GM21381 (cell line): Measurements from ENCODE around the gene CLDN9.
A peak's percentile ranks its signal among the peaks of the same experiment; 100 is the strongest.
"Not testable (repeated sequence)": the region's sequence is repeated elsewhere in the genome, so short reads cannot be mapped to it uniquely, and the experiment has no call there.

ENCODE experiments used
- ATAC-seq: cut with Tn5 transposase; IDR thresholded peaks from one replicate; pipeline ENCODE4 v1.9.1; 2021; ENCODE audit warnings: mild to moderate bottlenecking, moderate library complexity; ENCODE audit not compliant: unreplicated experiment

The CLDN9 gene

GRCh38 chr16:3052571-3053329 lies 40.0 kb downstream of the CLDN9 start:
- ATAC-seq: not testable (repeated sequence)

- ATAC-seq: not testable (repeated sequence)
Observed at GRCh38 chr16:3053330-3053710, 40.6 kb downstream of the CLDN9 start.

DNA sequence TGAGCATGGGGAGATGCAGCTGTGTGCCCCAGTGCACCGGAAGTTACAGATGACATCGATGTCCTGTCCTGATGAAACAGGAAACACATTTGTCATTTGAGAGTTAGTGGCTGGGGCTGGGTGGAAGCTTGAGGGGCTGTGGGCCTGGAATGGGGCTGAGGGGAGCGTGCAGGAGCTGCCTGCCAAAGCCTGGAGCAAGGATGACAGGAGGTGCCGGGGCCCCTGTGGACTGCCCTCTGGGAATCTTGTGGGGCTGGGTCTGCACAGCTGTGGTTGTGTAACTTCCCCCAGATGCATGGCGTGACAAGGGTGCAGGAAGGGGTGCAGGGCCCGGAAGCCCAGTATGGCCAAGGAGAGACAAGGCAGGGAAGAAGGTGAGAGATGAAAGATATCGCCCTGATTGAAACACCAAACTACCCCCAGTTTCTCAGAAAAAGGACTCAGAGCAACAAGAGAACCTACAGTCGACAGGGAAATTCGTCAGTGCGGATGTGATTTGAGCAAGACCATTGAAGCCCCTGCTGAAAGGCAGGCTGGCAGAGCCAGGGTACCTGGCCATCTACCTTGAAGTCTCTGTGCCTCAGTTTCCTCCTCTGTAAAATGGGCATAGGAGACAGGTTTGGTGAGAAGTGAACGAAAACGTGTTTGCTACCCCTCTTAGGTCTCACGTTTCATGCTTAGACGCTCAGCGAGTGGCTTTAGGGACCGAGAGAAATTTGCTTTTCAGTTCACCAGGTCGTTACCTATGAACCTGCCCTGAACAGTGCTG lies 42.4 kb downstream of the CLDN9 start:
- ATAC-seq: no peak

DNA sequence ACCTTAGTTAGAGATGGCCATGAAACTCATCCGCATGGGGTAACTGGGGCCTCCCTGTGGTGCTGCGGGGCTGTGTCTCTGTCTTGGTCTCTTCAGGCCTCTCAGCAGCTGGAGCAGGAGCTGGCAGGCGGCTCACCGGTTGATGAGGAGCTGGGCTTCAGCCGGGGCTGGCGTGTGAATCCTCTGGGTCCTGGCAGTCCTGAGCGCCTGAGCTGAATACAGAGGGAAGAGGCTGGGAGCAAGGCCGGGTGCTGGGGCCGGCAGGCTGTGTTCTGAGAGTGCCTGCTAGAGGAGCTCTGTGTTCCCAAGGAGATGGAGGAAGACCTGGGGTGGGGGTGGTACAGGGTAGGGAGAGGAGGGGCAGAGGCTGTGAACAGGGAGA lies 43.0 kb downstream of the CLDN9 start:
- ATAC-seq: not testable (repeated sequence)

DNA sequence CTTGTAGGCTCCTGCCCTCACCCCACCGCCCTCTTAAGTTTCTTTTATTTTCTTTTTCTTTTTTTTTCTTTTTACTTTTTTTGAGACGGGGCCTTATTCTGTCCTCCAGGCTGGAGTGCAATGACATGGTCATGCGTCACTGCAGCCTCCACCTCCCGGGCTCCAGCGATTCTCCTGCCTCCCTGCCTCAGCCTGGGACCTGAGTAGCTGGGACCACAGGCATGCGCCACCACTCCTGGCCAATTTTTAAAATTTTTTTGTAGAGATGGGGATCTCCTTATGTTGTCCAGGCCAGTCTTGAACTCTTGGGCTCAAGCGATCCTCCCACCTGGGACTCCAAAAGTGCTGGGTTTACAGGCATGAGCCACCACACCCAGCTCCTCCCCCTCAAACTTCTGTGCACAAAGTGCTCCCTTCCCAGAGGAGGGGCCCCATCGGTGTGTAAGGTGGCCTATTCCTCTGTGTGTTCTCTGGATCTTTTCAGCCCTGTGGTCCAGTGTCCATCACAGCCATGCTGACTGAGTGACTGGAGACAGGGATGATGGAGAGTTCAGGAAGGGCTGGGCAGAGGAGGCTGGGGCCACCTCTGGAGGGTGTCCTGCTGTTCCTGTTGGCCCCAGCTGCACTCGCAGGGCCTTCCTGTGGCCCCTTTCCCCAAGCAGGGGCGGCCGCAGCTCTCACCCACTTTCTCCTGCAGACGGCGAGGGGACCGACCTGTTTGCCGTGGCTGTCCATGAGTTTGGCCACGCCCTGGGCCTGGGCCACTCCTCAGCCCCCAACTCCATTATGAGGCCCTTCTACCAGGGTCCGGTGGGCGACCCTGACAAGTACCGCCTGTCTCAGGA lies 43.8 kb downstream of the CLDN9 start:
- ATAC-seq: no peak

DNA sequence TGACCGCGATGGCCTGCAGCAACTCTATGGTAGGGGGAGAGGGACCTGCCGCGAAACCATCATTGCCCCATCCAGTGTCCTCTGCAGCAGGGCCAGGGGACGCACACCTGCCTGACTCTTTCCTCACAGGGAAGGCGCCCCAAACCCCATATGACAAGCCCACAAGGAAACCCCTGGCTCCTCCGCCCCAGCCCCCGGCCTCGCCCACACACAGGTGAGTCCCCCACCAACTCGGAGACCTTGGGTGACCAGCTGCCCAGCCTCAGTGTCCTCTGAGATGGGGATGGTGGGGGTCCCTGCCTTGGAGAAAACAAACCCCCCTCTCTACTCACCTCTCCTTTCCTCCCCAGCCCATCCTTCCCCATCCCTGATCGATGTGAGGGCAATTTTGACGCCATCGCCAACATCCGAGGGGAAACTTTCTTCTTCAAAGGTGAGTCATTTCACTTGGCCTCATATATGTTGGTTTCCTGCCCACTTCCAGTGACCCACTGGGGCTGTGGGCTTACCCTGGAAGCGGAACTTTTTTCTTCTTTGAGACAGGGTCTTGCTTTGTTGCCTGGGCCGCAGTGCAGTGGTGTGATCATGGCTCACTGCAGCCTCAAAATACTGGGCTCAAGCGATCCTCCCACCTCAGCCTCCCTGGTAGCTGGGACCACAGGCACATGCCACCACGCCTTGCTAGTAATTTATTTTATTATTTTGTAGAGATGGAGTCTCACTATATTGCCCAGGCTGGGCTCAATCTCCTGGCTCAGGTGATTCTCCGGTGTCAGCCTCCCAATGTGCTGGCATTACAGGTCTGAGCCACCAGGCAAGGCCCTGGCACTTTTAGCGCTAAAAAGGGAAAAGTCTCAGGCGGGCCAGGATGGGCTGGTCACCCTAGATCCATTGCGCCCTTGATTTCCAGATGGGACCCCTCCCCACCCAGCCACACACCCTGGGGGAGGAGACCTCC lies 44.7 kb downstream of the CLDN9 start:
- ATAC-seq: no peak

- ATAC-seq: peak; percentile 31
Observed at GRCh38 chr16:3058139-3059030, 45.7 kb downstream of the CLDN9 start.

DNA sequence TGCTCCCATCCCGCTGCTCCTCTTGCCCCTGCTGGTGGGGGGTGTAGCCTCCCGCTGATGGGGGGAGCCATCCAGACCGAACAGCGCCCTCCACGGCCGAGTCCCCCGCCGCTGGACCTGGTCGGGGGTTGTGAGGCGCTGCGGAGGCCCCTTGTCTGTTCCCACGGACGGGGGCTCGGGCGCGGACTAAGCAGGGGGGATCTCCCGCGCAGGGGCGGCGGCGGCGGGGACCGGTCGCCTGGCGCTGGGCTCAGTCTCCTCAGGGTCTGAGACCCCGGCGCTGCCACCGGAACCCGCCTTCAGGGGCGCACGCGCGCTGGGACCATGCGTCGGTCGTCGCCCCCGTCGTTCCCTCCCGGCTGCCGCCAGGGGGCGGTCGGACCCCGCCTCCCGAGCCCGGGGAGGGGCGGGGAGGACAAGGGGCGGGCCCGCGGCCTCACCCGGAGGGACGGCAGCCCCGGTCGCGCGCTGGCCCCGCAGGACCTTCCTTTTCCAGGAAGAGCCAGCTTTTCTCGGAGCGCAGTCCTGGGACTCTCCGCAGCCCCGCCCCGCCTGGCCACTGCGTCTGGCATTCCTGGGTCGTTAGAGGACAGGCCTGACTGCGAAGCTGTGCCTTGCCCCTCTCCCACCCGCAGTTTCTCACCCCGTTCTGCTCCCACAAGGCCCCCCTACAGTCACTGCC lies 46.5 kb downstream of the CLDN9 start:
- peak; percentile 78 for ATAC-seq

DNA sequence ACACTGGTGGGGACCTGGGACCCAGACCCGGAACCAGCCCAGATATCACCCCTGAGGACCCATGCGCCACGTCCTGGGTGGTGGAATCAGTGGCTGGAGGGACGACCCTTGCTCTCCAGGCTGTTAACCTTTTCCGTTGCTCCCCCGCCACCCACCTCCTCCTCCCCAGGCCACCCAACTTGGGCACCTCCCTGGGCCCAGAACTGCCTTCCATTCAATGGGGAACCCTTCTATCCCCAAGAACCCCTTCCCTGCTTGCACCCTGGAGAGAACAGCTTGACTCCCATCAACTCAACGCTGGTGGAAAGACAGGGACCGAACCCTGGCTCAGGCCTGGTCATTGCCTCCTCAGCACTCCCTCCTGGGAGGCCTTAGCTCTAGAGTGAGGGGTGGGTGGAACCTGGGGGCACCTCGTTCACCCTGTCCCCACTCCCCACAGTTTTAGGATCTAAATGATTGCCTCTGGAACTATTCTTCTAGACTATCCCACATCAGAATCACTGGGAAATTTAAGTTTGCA lies 47.1 kb downstream of the CLDN9 start:
- ATAC-seq: no peak

DNA sequence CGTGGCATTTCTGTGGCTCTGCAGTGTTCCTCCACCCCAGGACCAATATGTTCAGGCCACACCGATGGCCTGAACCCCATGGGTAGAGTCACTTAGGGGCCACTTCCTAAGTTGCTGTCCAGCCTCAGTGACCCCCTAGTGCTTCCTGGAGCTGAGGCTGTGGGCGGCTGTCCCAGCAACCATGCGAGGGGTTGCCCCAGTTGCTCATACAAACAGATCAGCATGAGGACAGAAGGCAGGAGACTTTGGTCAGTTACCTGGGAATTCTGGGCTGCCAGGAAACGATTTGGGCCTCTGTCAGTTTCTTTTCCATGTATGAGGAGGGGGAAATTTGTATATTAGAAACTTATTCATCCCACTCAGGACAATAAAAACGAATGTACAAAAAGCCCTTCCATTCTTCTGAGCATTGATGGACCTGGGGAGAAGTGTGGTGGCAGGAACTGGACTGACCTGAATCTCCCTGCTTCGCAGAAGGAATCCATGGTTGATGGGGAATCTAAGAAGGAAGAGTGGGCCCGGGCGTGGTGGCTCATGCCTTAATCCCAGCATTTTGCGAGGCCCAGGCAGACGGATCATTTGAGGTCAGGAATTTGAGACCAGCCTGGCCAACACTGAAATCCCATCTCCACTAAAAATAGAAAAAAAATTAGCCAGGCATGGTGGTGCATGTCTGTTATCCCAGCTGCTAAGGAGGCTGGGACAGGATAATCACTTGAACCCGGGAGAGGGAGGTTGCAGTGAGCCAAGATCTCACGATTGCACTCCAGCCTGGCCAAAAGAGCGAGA lies 47.8 kb downstream of the CLDN9 start:
- no peak for ATAC-seq

- no peak for ATAC-seq
Observed at GRCh38 chr16:3062553-3062952, 49.8 kb downstream of the CLDN9 start.

- no peak for ATAC-seq
Observed at GRCh38 chr16:3063625-3064386, 51.1 kb downstream of the CLDN9 start.
